B cell (primary cell): ENCODE measurements around the gene SLC2A5. TPM values are rescaled to one million over a fixed set of nuclear protein-coding genes. Genes with fewer than 3 reads are reported as not detected.
"Not testable (repeated sequence)": the region's sequence is repeated elsewhere in the genome, so short reads cannot be mapped to it uniquely, and the experiment has no call there.

Experiments used
- ATAC-seq: fragments of 200-7000 bp; cut with Tn5 transposase; one replicate; pipeline ENCODE4 v1.10.0; 2021; ENCODE audit warnings: low read depth, mild to moderate bottlenecking, moderate number of reproducible peaks, moderate library complexity
- CTCF ChIA-PET: fragments of 350-600 bp; sonication (Branson Sonifier 250); formaldehyde crosslinking; loops from one replicate; lab custom pipeline; 2021; ENCODE audit warnings: antibody characterized with exemption, inconsistent platforms; lab: Charles Lee
- POLR2A ChIA-PET: fragments of 350-600 bp; sonication (Branson Sonifier 250); formaldehyde crosslinking; loops from one replicate; lab custom pipeline; 2021; ENCODE audit warnings: antibody characterized with exemption; lab: Charles Lee
- DNase-seq: peaks from one replicate; pipeline ENCODE4 v3.0.0; 2013
- H2AFZ ChIP-seq: 2 replicates; pipeline ENCODE4 v1.6.1; 2012; ENCODE audit warnings: mild to moderate bottlenecking, low read depth, low read length; ENCODE audit not compliant: insufficient read depth, poor library complexity, severe bottlenecking
- H3K27ac ChIP-seq, 2 donors: 1 replicate in 1 of 2; 2 replicates in 1 of 2; pipeline ENCODE4 v1.5.1; 2012 to 2013; ENCODE audit warnings: low read length in 2 of 2, mild to moderate bottlenecking in 2 of 2, moderate library complexity in 1 of 2
- H3K27me3 ChIP-seq, 4 experiments: fragments of 200-600 bp in 1 of 4; sonication (generic) in 1 of 4; replicated peaks in 1 of 4; 1 replicate in 2 of 4; 2 replicates in 2 of 4; pipeline versions ENCODE4 v1.6.1 to v1.7.0; 2013 to 2016; ENCODE audit warnings: low read length in 3 of 4, mild to moderate bottlenecking in 2 of 4, mixed read lengths in 1 of 4, moderate library complexity in 1 of 4; ENCODE audit not compliant: insufficient read depth in 4 of 4, control insufficient read depth in 3 of 4; ENCODE audit errors: control extremely low read depth in 1 of 4
- H3K36me3 ChIP-seq, 2 experiments: replicated peaks in 1 of 2; 1 replicate in 1 of 2; 2 replicates in 1 of 2; pipeline versions ENCODE4 v1.6.1 to v1.7.1; 2013; ENCODE audit warnings: low read length in 1 of 2; ENCODE audit not compliant: insufficient read depth in 2 of 2, control insufficient read depth in 1 of 2; ENCODE audit errors: control extremely low read depth in 1 of 2, extremely low read depth in 1 of 2
- H3K4me1 ChIP-seq, 2 donors: fragments of 200-600 bp in 1 of 2; sonication (generic) in 1 of 2; 1 replicate in 1 of 2; 2 replicates in 1 of 2; pipeline versions ENCODE4 v1.5.1 to v1.6.1; 2013 to 2017; ENCODE audit warnings: low read length in 2 of 2; ENCODE audit not compliant: control insufficient read depth in 2 of 2, insufficient read depth in 2 of 2
- H3K4me2 ChIP-seq: replicated peaks from 2 replicates; pipeline ENCODE3; 2012; ENCODE audit warnings: mild to moderate bottlenecking, low read depth, low read length; ENCODE audit not compliant: poor library complexity, severe bottlenecking
- H3K4me3 ChIP-seq, 5 experiments: fragments of 200-600 bp in 1 of 5; sonication (generic) in 1 of 5; 1 replicate in 3 of 5; 2 replicates in 2 of 5; pipeline versions ENCODE4 v1.5.1 to v1.7.0; 2011 to 2016; ENCODE audit warnings: low read length in 4 of 5, mild to moderate bottlenecking in 4 of 5, low read depth in 2 of 5, control low read depth in 1 of 5, moderate library complexity in 1 of 5; ENCODE audit not compliant: insufficient read depth in 1 of 5; ENCODE audit errors: control extremely low read depth in 1 of 5, extremely low read depth in 1 of 5
- H3K79me2 ChIP-seq: fragments of 200-600 bp; sonication (generic); one replicate; pipeline ENCODE4 v1.6.0; 2016; ENCODE audit warnings: low read length; ENCODE audit not compliant: control insufficient read depth, insufficient read depth
- H3K9ac ChIP-seq: fragments of 200-600 bp; sonication (generic); 2 replicates; pipeline ENCODE4 v1.6.1; 2017; ENCODE audit warnings: mild to moderate bottlenecking, low read length, moderate library complexity
- H3K9me3 ChIP-seq, 3 donors: one replicate each; pipeline versions ENCODE4 v1.6.1 to v1.7.1; 2013; ENCODE audit warnings: low read length in 2 of 3; ENCODE audit not compliant: control insufficient read depth in 2 of 3, insufficient read depth in 1 of 3; ENCODE audit errors: control extremely low read depth in 1 of 3
- H4K20me1 ChIP-seq: 2 replicates; pipeline ENCODE4 v1.6.0; 2012; ENCODE audit warnings: mild to moderate bottlenecking, low read length; ENCODE audit not compliant: insufficient read depth, control insufficient read depth, poor library complexity, severe bottlenecking
- H3K27ac Mint-ChIP-seq: one replicate; pipeline ENCODE4 v1.8.0; 2021; ENCODE audit warnings: mixed read lengths
- H3K27me3 Mint-ChIP-seq: one replicate; pipeline ENCODE4 v1.8.0; 2021; ENCODE audit warnings: mixed read lengths
- H3K4me1 Mint-ChIP-seq: one replicate; pipeline ENCODE4 v1.8.0; 2021; ENCODE audit warnings: mixed read lengths
- H3K4me3 Mint-ChIP-seq: one replicate; pipeline ENCODE4 v1.8.0; 2021; ENCODE audit warnings: mixed read lengths
- H3K9me3 Mint-ChIP-seq: one replicate; pipeline ENCODE4 v1.8.0; 2022; ENCODE audit warnings: mixed read lengths; ENCODE audit not compliant: insufficient read depth
- CTCF ChIP-seq: fragments of 200-600 bp; IDR thresholded peaks from one replicate; pipeline ENCODE4 v1.8.0; 2022; ENCODE audit warnings: antibody characterized with exemption, mild to moderate bottlenecking
- EZH2 ChIP-seq: IDR thresholded peaks from 2 replicates; pipeline ENCODE4 v1.6.1; 2012; ENCODE audit warnings: borderline replicate concordance, low read depth, mild to moderate bottlenecking, moderate library complexity, low read length; ENCODE audit not compliant: insufficient read depth, poor library complexity, severe bottlenecking
- WGBS: methylation state at CpG from one replicate; pipeline ENCODE4 v1.1.5; 2013; ENCODE audit warnings: missing lambda C conversion rate; ENCODE audit not compliant: insufficient coverage; 5-methylcytosine and 5-hydroxymethylcytosine counted together
- intact Hi-C: fragments of 100-400 bp; cut with micrococcal nuclease; formaldehyde crosslinking; loops from one replicate; pipeline ENCODE4 v1.10.0; 2022
- polyA plus RNA-seq: library from polyadenylated mRNA; depleted of rRNA; stranded (reverse); fragments of >200 nt; gene quantifications from 2 replicates; pipeline ENCODE4 v1.2.3, GENCODE V29; 2012
- total RNA-seq, 2 donors: library from RNA; stranded (reverse); fragments of 120-200 nt in 1 of 2; gene quantifications; 1 replicate in 1 of 2; 2 replicates in 1 of 2; pipeline versions ENCODE4 v1.2.3 to v1.2.4, GENCODE V29; 2013 to 2022

SLC2A5 gene
- total and polyA plus RNA-seq, 2 donors (not counting 1 experiment from before 2014, with no cell fraction given) = 16.7 to 29.5 TPM

GRCh38 chr1:9095818-9096217 lies 26.4 kb upstream of the SLC2A5 start:
- Histone ChIP-seq H3K79me2 (no peaks in the 10 kb centered on the region), H3K9me3 (no peaks in the 10 kb centered on the region), H3K4me3 (no peak overlapping the region), H3K27me3 (no peaks in the 10 kb centered on the region), H3K36me3 (no peaks in the 10 kb centered on the region), H3K27ac (no peak overlapping the region), H3K4me2 (no peak overlapping the region), H3K9ac (no peak overlapping the region), H4K20me1 (no peaks in the 10 kb centered on the region), H3K4me1 (no peaks in the 10 kb centered on the region), H2AFZ (no peak overlapping the region)
- intact Hi-C loops = no loop called here
- no peaks in the 10 kb centered on the region for H3K9me3 Mint-ChIP-seq
- H3K4me1 Mint-ChIP-seq = no peaks in the 10 kb centered on the region
- ChIA-PET POLR2A (no interaction called here), CTCF (interaction anchor here (1.2 kb wide), 1 partner anchor 91 kb away, joined by 5 read pairs; no protein-coding TSS in a partner anchor)
- no peak overlapping the region for H3K4me3 Mint-ChIP-seq
- DNase-seq (no peak), ATAC-seq (no peak)
- H3K27me3 Mint-ChIP-seq = peaks cover 3% of the 10 kb centered on the region
- 80% methylated on average over 1 of the region's 2 CpGs for WGBS
- no peak for TF ChIP-seq CTCF
- TF ChIP-seq EZH2 = no peak
- H3K27ac Mint-ChIP-seq = no peak overlapping the region

GRCh38 chr1:9093996-9094595 lies 24.7 kb upstream of the SLC2A5 start:
- H3K9me3 Mint-ChIP-seq, H3K9ac ChIP-seq, H3K36me3 ChIP-seq, H3K27me3 ChIP-seq, H3K27me3 Mint-ChIP-seq, H3K27ac Mint-ChIP-seq, intact Hi-C loops, H3K4me1 ChIP-seq, H3K9me3 ChIP-seq, H3K4me3 ChIP-seq, H3K4me1 Mint-ChIP-seq, POLR2A ChIA-PET, H3K27ac ChIP-seq, H2AFZ ChIP-seq, H3K4me2 ChIP-seq, DNase-seq, H3K4me3 Mint-ChIP-seq, H3K79me2 ChIP-seq, H4K20me1 ChIP-seq, ATAC-seq, CTCF ChIA-PET: not testable (repeated sequence)
- WGBS = 57% methylated on average over 12 of the region's 18 CpGs
